Chondrocyte (in vitro differentiated cells): ENCODE measurements around the gene ITGB3. TPM values are rescaled to one million over a fixed set of nuclear protein-coding genes. Genes with fewer than 3 reads are reported as not detected.

Experiments used
- DNase-seq: peaks from one replicate; pipeline ENCODE4 v3.0.0; 2021; ENCODE audit warnings: mixed read lengths, low spot score
- H3K27ac Mint-ChIP-seq: one replicate; pipeline ENCODE4 v1.8.0; 2021; ENCODE audit warnings: mild to moderate bottlenecking, moderate library complexity, mixed read lengths; ENCODE audit not compliant: unreplicated experiment
- H3K27me3 Mint-ChIP-seq: 2 replicates; pipeline ENCODE4 v1.8.0; 2021; ENCODE audit warnings: low read depth, mixed read lengths
- H3K36me3 Mint-ChIP-seq: 2 replicates; pipeline ENCODE4 v1.8.0; 2021; ENCODE audit warnings: low read depth, mixed read lengths
- H3K4me1 Mint-ChIP-seq: 2 replicates; pipeline ENCODE4 v1.8.0; 2021; ENCODE audit warnings: low read depth, mild to moderate bottlenecking, mixed read lengths
- H3K4me3 Mint-ChIP-seq: one replicate; pipeline ENCODE4 v1.8.0; 2021; ENCODE audit warnings: mild to moderate bottlenecking, moderate library complexity, mixed read lengths; ENCODE audit not compliant: unreplicated experiment
- H3K9me3 Mint-ChIP-seq: 2 replicates; pipeline ENCODE4 v1.8.0; 2021; ENCODE audit warnings: low read depth, mixed read lengths
- total RNA-seq: library from RNA; stranded (reverse); gene quantifications from 3 replicates; pipeline ENCODE4 v1.2.1, GENCODE V29; 2021
- TF ChIP-seq, protein P1 (sequence below): fragments of 200-600 bp; sonication (generic); IDR thresholded peaks from 2 replicates; pipeline ENCODE4 v1.5.0; 2021; ENCODE audit warnings: antibody characterized with exemption, mild to moderate bottlenecking, moderate library complexity

The ITGB3 gene
- total RNA-seq, 1 donor from 2014 or later = 10.5 TPM

DNA sequence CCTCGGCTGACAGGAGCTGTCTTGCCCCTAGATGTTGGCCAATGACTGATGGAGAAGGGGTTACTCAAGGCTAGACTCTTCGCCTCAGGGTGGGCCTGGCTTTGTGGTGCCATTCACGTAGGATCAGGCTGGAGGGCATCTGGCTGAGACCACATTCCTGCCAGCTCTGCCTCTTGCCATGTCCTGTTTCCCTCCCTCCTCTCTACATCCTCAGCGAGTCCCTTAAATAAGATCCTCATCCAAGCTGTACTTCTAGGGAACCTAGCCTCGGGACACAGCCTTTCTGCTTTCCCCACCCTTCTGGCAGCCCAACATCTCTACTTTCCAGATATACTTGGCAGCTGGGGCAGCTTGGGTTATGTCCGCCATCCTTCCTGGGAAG lies 42.2 kb downstream of the ITGB3 start:
- Mint-ChIP-seq H3K27ac (no peak overlapping the region), H3K9me3 (no peaks in the 10 kb centered on the region), H3K4me1 (peaks cover 32% of the 10 kb centered on the region), H3K36me3 (no peaks in the 10 kb centered on the region), H3K27me3 (no peaks in the 10 kb centered on the region), H3K4me3 (no peak overlapping the region)
- TF ChIP-seq, protein P1, sequence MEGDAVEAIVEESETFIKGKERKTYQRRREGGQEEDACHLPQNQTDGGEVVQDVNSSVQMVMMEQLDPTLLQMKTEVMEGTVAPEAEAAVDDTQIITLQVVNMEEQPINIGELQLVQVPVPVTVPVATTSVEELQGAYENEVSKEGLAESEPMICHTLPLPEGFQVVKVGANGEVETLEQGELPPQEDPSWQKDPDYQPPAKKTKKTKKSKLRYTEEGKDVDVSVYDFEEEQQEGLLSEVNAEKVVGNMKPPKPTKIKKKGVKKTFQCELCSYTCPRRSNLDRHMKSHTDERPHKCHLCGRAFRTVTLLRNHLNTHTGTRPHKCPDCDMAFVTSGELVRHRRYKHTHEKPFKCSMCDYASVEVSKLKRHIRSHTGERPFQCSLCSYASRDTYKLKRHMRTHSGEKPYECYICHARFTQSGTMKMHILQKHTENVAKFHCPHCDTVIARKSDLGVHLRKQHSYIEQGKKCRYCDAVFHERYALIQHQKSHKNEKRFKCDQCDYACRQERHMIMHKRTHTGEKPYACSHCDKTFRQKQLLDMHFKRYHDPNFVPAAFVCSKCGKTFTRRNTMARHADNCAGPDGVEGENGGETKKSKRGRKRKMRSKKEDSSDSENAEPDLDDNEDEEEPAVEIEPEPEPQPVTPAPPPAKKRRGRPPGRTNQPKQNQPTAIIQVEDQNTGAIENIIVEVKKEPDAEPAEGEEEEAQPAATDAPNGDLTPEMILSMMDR = no peak
- no peak for DNase-seq

DNA sequence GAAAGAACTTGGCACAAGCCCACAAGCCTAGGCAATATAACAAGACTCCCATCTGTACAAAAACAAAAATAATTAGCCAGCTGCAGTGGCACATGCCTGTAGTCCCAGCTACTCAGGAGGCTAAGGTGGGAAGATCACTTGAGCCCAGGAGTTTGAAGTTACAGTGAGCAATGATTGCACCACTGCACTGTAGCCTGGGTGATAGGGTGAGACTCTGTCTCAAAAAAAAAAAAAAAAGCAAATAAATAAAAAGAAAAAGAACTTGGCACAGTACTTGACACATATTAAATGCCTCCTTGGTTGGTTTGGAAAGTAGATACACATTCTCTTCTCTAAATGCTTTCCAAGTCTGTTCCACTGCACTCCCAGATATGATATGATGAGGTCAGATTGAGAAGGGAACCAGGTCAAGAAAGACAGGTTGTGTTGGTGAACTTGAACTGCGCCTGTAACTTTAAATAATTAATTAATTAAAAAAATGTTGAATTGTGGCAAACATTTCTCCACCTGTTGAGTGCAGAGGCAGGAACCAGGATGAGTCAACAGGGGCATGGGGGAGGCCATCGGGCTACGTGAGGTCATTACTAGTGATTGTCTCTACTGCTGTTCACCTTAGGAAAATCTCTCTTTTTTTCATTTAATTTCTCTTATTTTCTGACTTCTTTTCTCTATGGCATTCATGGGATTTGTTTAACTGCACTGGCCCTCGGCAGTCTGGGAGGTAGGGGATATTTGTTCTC lies 44.2 kb downstream of the ITGB3 start:
- TF ChIP-seq, protein P1 = no peak
- Mint-ChIP-seq H3K27ac (no peak overlapping the region), H3K27me3 (no peaks in the 10 kb centered on the region), H3K4me1 (peaks cover 32% of the 10 kb centered on the region), H3K9me3 (peaks cover 10% of the 10 kb centered on the region), H3K36me3 (peaks cover 14% of the 10 kb centered on the region), H3K4me3 (no peak overlapping the region)
- DNase-seq = no peak

DNA sequence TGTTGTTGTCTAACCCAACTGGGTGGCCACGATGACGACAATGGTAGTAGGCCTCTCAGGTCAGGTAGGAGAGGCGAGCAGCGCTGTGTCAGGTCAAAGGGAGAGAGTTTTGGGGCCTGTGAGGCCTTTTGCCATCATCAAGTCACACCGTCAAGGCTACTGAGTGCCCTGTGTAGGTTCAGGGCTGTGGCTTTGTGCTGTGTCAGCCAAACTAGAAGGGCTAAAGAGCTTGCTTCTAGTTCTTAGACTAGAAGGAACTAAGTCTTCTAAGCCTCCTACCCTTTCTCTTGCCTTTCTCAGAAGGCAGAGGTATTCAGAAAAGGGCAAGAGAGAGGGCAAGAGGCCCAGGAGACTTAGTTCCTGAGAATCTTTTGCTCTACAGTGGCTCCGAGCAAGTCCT lies 45.1 kb downstream of the ITGB3 start:
- no peak overlapping the region for H3K4me3 Mint-ChIP-seq
- peaks cover 10% of the 10 kb centered on the region for H3K9me3 Mint-ChIP-seq
- DNase-seq = no peak
- H3K27me3 Mint-ChIP-seq = no peaks in the 10 kb centered on the region
- H3K27ac Mint-ChIP-seq = no peak overlapping the region
- TF ChIP-seq, protein P1 = no peak
- H3K4me1 Mint-ChIP-seq = peaks cover 26% of the 10 kb centered on the region
- peaks cover 14% of the 10 kb centered on the region for H3K36me3 Mint-ChIP-seq

DNA sequence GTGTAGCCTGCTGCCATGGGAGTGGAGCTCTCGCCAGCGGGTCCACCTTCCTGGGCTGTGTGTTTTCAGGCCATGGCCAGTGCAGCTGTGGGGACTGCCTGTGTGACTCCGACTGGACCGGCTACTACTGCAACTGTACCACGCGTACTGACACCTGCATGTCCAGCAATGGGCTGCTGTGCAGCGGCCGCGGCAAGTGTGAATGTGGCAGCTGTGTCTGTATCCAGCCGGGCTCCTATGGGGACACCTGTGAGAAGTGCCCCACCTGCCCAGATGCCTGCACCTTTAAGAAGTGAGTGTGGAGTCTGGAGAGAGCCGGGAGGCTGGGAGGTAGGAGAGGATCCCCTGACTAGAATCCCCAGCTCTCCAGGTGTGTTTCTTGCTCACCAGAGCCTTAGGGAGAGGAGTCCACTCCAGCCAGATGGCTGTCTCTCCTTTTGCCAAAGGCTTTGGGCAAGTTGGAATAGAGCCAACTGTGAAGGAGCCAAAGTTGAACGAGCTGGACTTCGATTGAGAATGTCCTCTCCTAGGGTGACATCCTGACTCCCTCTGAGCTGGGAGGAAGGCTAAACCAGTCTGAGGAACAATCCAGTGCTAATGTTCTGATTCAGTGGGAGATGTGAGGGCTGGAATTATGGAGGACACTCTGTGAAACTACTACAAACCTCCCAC lies 45.7 kb downstream of the ITGB3 start:
- no peak for DNase-seq
- H3K4me1 Mint-ChIP-seq = peaks cover 20% of the 10 kb centered on the region
- H3K9me3 Mint-ChIP-seq = peaks cover 10% of the 10 kb centered on the region
- H3K27ac Mint-ChIP-seq = no peak overlapping the region
- peaks cover 14% of the 10 kb centered on the region for H3K36me3 Mint-ChIP-seq
- H3K27me3 Mint-ChIP-seq = no peaks in the 10 kb centered on the region
- no peak overlapping the region for H3K4me3 Mint-ChIP-seq
- TF ChIP-seq, protein P1 = no peak

DNA sequence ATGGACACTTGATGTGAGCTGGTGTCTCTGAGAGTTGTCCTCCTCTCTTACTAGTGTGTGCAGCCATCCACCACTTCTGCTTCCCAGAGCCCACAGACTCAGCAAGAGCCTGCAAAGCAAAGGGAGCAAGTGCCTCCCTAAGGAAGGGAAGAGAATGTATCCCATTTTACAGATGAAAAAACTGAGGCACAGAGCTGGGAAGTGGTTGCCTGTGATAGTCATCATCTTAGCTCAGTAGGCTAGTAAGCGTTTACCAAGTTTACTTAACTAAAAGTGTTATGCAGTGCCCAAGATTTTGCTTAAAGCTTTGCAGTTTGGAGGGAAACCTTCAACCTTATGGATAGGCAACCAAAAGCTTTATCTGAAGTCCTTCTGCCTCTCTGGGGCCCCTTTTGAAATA lies 47.1 kb downstream of the ITGB3 start:
- Mint-ChIP-seq H3K27ac (no peak overlapping the region), H3K36me3 (peaks cover 14% of the 10 kb centered on the region), H3K27me3 (no peaks in the 10 kb centered on the region), H3K4me1 (peaks cover 17% of the 10 kb centered on the region), H3K9me3 (peaks cover 10% of the 10 kb centered on the region), H3K4me3 (no peak overlapping the region)
- DNase-seq = no peak
- TF ChIP-seq, protein P1 = no peak
